Tibial nerve (tissue), 4 donors: ENCODE results near the gene FRYL. TPM values are rescaled to one million over a fixed set of nuclear protein-coding genes. Genes with fewer than 3 reads are reported as not detected.
"Not testable (repeated sequence)": the region's sequence is repeated elsewhere in the genome, so short reads cannot be mapped to it uniquely, and the experiment has no call there.

ENCODE experiments used
- DNase-seq, 2 donors: peaks; one replicate each; pipeline ENCODE4 v3.0.0-alpha.2; 2019; ENCODE audit warnings: low spot score in 2 of 2
- H3K27ac ChIP-seq, 4 donors: fragments of 200-600 bp; sonication (generic) in 3 of 4; one replicate each; pipeline ENCODE4 v1.5.1; 2017 to 2019; ENCODE audit warnings: mild to moderate bottlenecking in 1 of 4
- H3K27me3 ChIP-seq, 2 donors: fragments of 200-600 bp; sonication (generic) in 1 of 2; one replicate each; pipeline versions ENCODE4 v1.5.1 to v1.6.0; 2017 to 2019
- H3K36me3 ChIP-seq, 3 donors: fragments of 200-600 bp; sonication (generic); one replicate each; pipeline ENCODE4 v1.5.1; 2018 to 2019
- H3K4me1 ChIP-seq, 4 donors: fragments of 200-600 bp; sonication (generic) in 3 of 4; one replicate each; pipeline ENCODE4 v1.5.1; 2017 to 2019
- H3K4me3 ChIP-seq, 4 donors: fragments of 200-600 bp; sonication (generic) in 3 of 4; one replicate each; pipeline ENCODE4 v1.5.1; 2017 to 2019; ENCODE audit warnings: mild to moderate bottlenecking in 1 of 4, moderate library complexity in 1 of 4
- H3K9me3 ChIP-seq, 4 donors: fragments of 200-600 bp; sonication (generic) in 3 of 4; one replicate each; pipeline ENCODE4 v1.5.1; 2017 to 2019
- EP300 ChIP-seq, 2 donors: sonication (generic); formaldehyde crosslinking; IDR thresholded peaks; one replicate each; pipeline ENCODE4 v1.6.1; 2017; ENCODE audit warnings: antibody characterized with exemption in 2 of 2, mild to moderate bottlenecking in 1 of 2
- POLR2A ChIP-seq, 2 donors: fragments of 450-650 bp; IDR thresholded peaks; one replicate each; pipeline ENCODE4 v1.6.1; 2017; ENCODE audit warnings: antibody characterized with exemption in 2 of 2, mild to moderate bottlenecking in 2 of 2, moderate library complexity in 2 of 2
- WGBS, 2 donors: methylation state at CpG; one replicate each; pipeline ENCODE4 v1.1.5; 2018; 5-methylcytosine and 5-hydroxymethylcytosine counted together
- total RNA-seq, 4 donors: library from RNA; depleted of rRNA; stranded (reverse); fragments of >200 nt; gene quantifications; one replicate each; pipeline ENCODE4 v1.1.0, GENCODE V29; 2016
- TF ChIP-seq, protein P1 (sequence below), 5 experiments: fragments of 200-600 bp in 3 of 5; fragments of 450-650 bp in 2 of 5; sonication (generic) in 3 of 5; IDR thresholded peaks; one replicate each; pipeline ENCODE4 v1.5.1; 2016 to 2019; ENCODE audit warnings: antibody characterized with exemption in 5 of 5, mild to moderate bottlenecking in 3 of 5, moderate library complexity in 2 of 5

FRYL gene
- total RNA-seq, 4 donors from 2014 or later: 88.3 to 122 (median 99.7) TPM

DNA sequence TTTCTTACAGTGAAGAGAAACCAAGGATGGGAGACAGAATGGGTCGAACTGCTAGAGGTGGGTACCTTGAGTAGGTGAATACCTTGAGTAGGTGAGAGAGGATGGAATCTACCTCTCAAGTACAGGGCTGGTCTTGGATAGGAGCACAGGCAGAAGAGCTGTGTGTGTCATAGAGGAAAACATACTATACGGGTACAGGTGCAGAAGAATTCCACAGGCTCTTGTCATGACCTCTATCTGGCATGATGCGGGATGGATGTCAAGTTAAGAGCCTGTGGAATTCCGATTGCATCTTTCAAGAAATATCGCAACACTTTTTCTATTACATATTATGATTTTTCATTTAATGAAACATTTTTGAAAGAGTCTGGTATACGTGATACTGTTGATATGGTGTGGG lies 32.8 kb upstream of the FRYL start:
- TF ChIP-seq, protein P1, sequence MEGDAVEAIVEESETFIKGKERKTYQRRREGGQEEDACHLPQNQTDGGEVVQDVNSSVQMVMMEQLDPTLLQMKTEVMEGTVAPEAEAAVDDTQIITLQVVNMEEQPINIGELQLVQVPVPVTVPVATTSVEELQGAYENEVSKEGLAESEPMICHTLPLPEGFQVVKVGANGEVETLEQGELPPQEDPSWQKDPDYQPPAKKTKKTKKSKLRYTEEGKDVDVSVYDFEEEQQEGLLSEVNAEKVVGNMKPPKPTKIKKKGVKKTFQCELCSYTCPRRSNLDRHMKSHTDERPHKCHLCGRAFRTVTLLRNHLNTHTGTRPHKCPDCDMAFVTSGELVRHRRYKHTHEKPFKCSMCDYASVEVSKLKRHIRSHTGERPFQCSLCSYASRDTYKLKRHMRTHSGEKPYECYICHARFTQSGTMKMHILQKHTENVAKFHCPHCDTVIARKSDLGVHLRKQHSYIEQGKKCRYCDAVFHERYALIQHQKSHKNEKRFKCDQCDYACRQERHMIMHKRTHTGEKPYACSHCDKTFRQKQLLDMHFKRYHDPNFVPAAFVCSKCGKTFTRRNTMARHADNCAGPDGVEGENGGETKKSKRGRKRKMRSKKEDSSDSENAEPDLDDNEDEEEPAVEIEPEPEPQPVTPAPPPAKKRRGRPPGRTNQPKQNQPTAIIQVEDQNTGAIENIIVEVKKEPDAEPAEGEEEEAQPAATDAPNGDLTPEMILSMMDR (IDR thresholded peaks at IDR 0.05): no peak
- TF ChIP-seq EP300 (IDR thresholded peaks at IDR 0.05) (no peak), POLR2A (IDR thresholded peaks at IDR 0.05) (no peak)
- 77 to 79% methylated on average over 6 of the region's 6 CpGs for WGBS, 2 donors
- Histone ChIP-seq H3K9me3 (no peaks in the 10 kb centered on the region), H3K4me1 (no peaks in the 10 kb centered on the region), H3K27ac (no peak overlapping the region), H3K4me3 (no peak overlapping the region), H3K36me3 (no peaks in the 10 kb centered on the region), H3K27me3 (no peaks in the 10 kb centered on the region)
- DNase-seq: no peak

DNA sequence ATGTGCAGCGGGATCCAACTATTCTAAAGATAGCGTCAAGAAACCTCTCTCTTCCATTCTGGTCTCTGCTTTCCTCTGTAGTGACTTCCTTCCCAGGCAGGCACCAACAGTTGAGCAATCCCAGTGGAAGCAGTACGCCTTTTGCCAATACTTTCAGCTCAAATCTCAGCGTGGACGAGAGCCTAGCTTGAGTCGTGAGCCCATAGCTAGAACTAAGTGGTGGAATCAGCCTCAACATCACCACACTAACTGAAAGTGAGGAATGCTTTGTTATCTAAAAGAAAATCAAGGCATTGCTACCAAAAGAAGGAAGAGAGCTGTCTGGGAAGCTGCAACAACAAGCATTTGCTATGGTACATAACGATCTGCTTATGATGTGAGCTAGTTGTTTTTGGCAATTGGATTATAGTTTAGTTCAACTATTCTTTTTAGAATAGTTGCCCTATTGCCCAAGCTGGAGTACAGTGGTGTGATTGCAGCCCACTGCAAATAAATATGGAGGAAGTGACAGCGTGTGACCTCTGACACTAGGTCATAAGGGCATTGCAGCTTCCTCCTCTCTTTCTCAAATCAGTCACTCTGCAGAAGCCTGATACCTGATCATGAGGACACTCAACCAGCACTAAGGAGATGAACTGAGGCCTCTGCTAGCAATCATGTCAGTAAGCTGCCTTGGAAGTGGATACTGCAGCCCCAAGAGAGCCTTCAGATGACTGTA lies 24.7 kb upstream of the FRYL start:
- Histone ChIP-seq H3K27ac (no peak overlapping the region), H3K36me3 (no peaks in the 10 kb centered on the region), H3K9me3 (no peaks in the 10 kb centered on the region), H3K4me1 (peaks cover 0 to 10% (median 0%) of the 10 kb centered on the region in 4 donors), H3K4me3 (no peak overlapping the region), H3K27me3 (no peaks in the 10 kb centered on the region)
- no peak for DNase-seq
- TF ChIP-seq, protein P1 (IDR thresholded peaks at IDR 0.05): no peak
- no peak for TF ChIP-seq POLR2A (IDR thresholded peaks at IDR 0.05)
- TF ChIP-seq EP300 (IDR thresholded peaks at IDR 0.05): no peak
- 67 to 73% methylated on average over 8 of the region's 8 CpGs for WGBS, 2 donors

- WGBS, 2 donors: 47 to 52% methylated on average over 3 of the region's 3 CpGs
- H3K4me1 ChIP-seq: peaks cover 0 to 10% (median 0%) of the 10 kb centered on the region in 4 donors
- TF ChIP-seq EP300 (IDR thresholded peaks at IDR 0.05): no peak
- TF ChIP-seq POLR2A (IDR thresholded peaks at IDR 0.05): no peak
- TF ChIP-seq, protein P1 (IDR thresholded peaks at IDR 0.05): no peak
- no peaks in the 10 kb centered on the region for H3K27me3 ChIP-seq
- H3K36me3 ChIP-seq: no peaks in the 10 kb centered on the region
- DNase-seq: no peak
- H3K27ac ChIP-seq: peak overlapping the region in 1 of 4 donors; percentile 52
- no peaks in the 10 kb centered on the region for H3K9me3 ChIP-seq
- H3K4me3 ChIP-seq: no peak overlapping the region
Measured at GRCh38 chr4:48801016-48801715, 21.1 kb upstream of the FRYL start.

DNA sequence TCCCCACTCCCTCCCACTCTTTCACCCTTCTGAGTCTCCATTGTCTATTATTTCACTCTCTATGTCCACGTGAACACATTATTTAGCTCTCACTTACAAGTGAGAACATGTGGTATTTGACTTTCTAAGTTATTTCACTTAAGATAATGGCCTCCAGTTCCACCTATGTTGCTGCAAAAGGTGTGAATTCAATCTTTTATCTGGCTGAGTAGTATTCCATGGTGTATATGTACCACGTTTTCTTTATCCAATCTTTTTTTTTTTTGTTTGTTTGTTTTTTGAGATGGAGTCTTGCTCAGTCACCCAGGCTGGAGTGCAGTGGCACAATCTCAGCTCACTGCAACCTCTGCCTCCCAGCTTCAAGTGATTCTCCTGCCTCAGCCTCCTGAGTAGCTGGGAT lies 20.1 kb upstream of the FRYL start:
- whole genome bisulfite sequencing, 2 donors: 70 to 78% methylated on average over 2 of the region's 2 CpGs
- DNase-seq, H3K36me3 ChIP-seq, H3K4me3 ChIP-seq, H3K9me3 ChIP-seq, H3K27ac ChIP-seq, H3K27me3 ChIP-seq: not testable (repeated sequence)
- H3K4me1 ChIP-seq: peaks cover 0 to 10% (median 0%) of the 10 kb centered on the region in 4 donors

DNA sequence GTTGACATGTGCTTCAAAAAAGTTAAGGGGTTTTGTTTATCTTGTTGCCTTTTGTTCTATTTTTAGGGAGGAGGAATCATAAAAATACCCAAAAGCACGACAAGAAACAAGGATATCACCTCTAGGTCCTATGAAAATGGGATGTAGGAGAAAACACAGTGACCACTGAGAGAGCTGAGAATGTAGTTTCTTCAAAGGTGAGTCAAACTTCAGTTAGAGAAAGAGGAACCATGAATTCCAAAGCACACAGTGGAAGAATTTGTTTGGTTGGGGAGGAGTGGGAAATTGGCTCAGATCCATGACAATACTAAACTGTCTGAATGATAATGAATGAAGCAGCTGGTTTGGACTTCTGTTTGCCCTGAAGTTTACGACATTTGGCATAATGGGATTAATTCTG lies 19.1 kb upstream of the FRYL start:
- DNase-seq: no peak
- WGBS, 2 donors: 48 to 55% methylated on average over 2 of the region's 2 CpGs
- H3K36me3 ChIP-seq: no peaks in the 10 kb centered on the region
- H3K27ac ChIP-seq: no peak overlapping the region
- TF ChIP-seq POLR2A (IDR thresholded peaks at IDR 0.05) (no peak), EP300 (IDR thresholded peaks at IDR 0.05) (no peak)
- TF ChIP-seq, protein P1 (IDR thresholded peaks at IDR 0.05): no peak
- H3K4me1 ChIP-seq: peaks cover 0 to 10% (median 0%) of the 10 kb centered on the region in 4 donors
- H3K9me3 ChIP-seq: no peaks in the 10 kb centered on the region
- no peak overlapping the region for H3K4me3 ChIP-seq
- no peaks in the 10 kb centered on the region for H3K27me3 ChIP-seq
